Measurements from ENCODE around the gene TXNRD2. TPM values are rescaled to one million over a fixed set of nuclear protein-coding genes. Genes with fewer than 3 reads are reported as not detected.

TXNRD2 gene
- total and polyA plus RNA-seq, 10 of the 15 experiments (the other 5 are each of a cell fraction or from before 2014, with no cell fraction given) = 1.6 to 26.0 (median 13.9) TPM

DNA sequence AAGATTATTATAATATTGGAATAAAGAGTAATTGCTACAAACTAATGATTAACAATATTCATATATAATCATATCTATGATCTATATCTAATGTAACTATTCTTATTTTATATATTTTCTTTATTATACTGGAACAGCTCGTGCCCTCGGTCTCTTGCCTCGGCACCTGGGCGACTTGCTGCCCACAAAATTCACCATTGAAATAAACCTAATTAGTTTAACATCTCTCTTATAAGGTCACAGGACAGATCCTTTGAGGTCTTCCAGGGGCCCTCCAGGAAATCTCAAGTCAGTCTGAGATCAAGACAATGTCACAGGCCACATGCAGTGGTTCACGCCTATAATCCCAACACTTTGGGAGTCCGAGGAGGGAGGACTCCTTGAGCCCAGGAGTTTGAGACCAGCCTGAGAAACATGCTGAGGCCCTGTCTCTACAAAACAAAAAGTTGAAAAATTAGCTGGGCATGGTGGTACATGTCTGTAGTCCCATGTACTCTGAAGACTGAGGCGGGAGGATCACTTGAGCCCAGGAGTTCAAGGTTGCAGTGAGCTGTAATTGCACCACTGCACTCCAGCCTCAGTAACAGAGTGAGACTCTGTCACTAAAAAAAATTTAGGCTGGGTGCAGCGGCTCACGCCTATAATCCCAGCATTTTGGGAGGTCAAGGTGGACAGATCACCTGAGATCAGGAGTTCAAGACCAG is 6.6 kb upstream of the TXNRD2 start (continued):
- TF ChIP-seq, protein P1, sequence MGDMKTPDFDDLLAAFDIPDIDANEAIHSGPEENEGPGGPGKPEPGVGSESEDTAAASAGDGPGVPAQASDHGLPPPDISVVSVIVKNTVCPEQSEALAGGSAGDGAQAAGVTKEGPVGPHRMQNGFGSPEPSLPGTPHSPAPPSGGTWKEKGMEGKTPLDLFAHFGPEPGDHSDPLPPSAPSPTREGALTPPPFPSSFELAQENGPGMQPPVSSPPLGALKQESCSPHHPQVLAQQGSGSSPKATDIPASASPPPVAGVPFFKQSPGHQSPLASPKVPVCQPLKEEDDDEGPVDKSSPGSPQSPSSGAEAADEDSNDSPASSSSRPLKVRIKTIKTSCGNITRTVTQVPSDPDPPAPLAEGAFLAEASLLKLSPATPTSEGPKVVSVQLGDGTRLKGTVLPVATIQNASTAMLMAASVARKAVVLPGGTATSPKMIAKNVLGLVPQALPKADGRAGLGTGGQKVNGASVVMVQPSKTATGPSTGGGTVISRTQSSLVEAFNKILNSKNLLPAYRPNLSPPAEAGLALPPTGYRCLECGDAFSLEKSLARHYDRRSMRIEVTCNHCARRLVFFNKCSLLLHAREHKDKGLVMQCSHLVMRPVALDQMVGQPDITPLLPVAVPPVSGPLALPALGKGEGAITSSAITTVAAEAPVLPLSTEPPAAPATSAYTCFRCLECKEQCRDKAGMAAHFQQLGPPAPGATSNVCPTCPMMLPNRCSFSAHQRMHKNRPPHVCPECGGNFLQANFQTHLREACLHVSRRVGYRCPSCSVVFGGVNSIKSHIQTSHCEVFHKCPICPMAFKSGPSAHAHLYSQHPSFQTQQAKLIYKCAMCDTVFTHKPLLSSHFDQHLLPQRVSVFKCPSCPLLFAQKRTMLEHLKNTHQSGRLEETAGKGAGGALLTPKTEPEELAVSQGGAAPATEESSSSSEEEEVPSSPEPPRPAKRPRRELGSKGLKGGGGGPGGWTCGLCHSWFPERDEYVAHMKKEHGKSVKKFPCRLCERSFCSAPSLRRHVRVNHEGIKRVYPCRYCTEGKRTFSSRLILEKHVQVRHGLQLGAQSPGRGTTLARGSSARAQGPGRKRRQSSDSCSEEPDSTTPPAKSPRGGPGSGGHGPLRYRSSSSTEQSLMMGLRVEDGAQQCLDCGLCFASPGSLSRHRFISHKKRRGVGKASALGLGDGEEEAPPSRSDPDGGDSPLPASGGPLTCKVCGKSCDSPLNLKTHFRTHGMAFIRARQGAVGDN (IDR thresholded peaks at IDR 0.05) = no peak
- TF ChIP-seq CHD2 (IDR thresholded peaks at IDR 0.05; ENCODE audit: borderline replicate concordance, low read depth, low read length) (no peak), GATAD2B (conservative IDR thresholded peaks at IDR 0.05; ENCODE audit: low read depth) (no peak)

DNA sequence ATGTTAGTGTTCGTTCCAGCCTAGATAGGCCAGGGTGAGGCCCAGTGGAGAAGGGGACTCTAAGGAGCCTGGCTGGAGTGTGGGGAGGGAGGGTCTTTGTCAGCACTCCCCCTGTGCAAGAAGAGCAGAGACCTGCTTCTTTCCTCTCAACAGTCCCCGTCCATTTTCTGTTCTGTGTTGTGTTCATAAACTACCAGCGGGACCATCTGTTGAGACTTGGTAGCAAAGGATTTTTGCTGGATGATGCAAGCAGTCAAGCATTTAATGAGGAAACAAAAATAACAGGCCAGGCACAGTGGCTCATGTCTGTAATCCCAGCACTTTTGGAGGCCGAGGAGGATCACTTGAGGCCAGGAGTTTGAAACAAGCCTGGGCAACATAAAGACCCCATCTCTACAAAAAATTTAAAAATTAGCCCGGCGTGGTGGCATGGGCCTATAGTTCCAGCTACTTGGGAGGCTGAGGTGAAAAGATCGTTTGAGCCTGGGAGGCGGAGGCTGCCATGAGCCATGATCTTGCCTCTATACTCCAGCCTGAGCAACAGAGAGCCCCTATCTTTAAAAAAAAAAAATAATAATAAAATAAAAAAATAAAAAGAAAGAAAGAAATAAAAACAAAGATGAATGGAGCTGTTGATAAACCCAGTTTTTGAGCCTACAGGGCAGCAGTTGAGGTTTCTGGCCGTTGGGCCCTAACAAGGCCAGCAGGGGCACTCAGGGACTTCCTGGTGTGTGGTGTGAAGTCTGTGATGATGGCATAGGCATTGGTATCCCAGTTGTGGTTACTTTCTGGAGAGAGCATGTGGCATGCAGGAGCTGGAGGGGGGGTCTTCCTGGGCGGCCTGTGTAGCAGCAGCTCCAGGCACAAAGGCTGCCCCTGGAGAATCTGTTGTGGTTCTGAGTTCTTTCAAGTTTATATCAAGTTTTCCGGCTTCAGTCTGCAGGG is 1.7 kb upstream of the TXNRD2 start:
- H3K4me3 ChIP-seq = peak overlapping the region; percentile 94
- WGBS (ENCODE audit: insufficient coverage, insufficient replicate concordance, low lambda C conversion rate, missing lambda C conversion rate) = 47% methylated on average over 11 of the region's 11 CpGs
- no peaks in the 10 kb centered on the region for H4K20me1 ChIP-seq (ENCODE audit: control insufficient read depth, insufficient read depth)
- H3K79me2 ChIP-seq (ENCODE audit: control insufficient read depth, insufficient read depth, low read length) = peaks cover 39% of the 10 kb centered on the region
- FAIRE-seq (no peak), DNase-seq (ENCODE audit: low read depth, low spot score) (no peak), ATAC-seq (peak; percentile 37)
- ChIA-PET POLR2A (interaction anchor here (1.0 to 1.3 kb wide), 2 partner anchors 88 to 174 kb away, joined by 4 to 5 read pairs; partner anchors contain the start of gene TRMT2A), CTCF (interaction anchor here (0.5 to 2.0 kb wide), 6 partner anchors 13 to 213 kb away, joined by 3 to 6 read pairs (median 3); no protein-coding TSS in a partner anchor), SMC1A (ENCODE audit: uncharacterized antibody, unreplicated experiment) (interaction anchor here (1.6 kb wide), 1 partner anchor 10 kb away, joined by 3 read pairs; no protein-coding TSS in a partner anchor), RAD21 (ENCODE audit: unreplicated experiment) (interaction anchor here (1.2 to 2.2 kb wide), 4 partner anchors 26 to 213 kb away, joined by 3 to 7 read pairs (median 4); no protein-coding TSS in a partner anchor)
- peak overlapping the region; percentile 97 for H3K4me2 ChIP-seq (ENCODE audit: control insufficient read depth, insufficient read depth)
- no peaks in the 10 kb centered on the region; a peak in 1 of 4 replicates for H3K36me3 ChIP-seq (ENCODE audit: control insufficient read depth in 2 of 2, insufficient read depth in 2 of 2, low read length in 1 of 2)
- BruUV-seq (replicated peaks) = TSS peak; percentile 67
- H3K27me3 ChIP-seq (replicated peaks in 1 of 2; ENCODE audit: control insufficient read depth in 2 of 2, insufficient read depth in 2 of 2, low read length in 1 of 2) = no peaks in the 10 kb centered on the region
- H3K9me3 ChIP-seq (replicated peaks; ENCODE audit: control insufficient read depth, insufficient read depth, low read length) = no peaks in the 10 kb centered on the region
- H3K4me1 ChIP-seq (ENCODE audit: control insufficient read depth, insufficient read depth, low read length) = peaks cover 15% of the 10 kb centered on the region; the same call in 1 of the 2 replicates
- peak overlapping the region; percentile 100 for H3K9ac ChIP-seq (ENCODE audit: control insufficient read depth, insufficient read depth, low read length)
- in situ Hi-C loops (cut with MboI) = no loop called here
- peak overlapping the region; percentile 91 for H3K27ac ChIP-seq (ENCODE audit: control insufficient read depth, insufficient read depth)
- H2AFZ ChIP-seq (ENCODE audit: control insufficient read depth, low read depth, low read length) = no peak overlapping the region
- TF ChIP-seq RUNX3 (IDR thresholded peaks at IDR 0.05; ENCODE audit: low read length) (0 out of 2 replicates have a peak, but pooled peaks have one; percentile 32), MYC (IDR thresholded peaks at IDR 0.05; ENCODE audit: insufficient read depth, insufficient read length, insufficient replicate concordance, low read length, severe bottlenecking) (no peak)
- TF ChIP-seq, protein P2, sequence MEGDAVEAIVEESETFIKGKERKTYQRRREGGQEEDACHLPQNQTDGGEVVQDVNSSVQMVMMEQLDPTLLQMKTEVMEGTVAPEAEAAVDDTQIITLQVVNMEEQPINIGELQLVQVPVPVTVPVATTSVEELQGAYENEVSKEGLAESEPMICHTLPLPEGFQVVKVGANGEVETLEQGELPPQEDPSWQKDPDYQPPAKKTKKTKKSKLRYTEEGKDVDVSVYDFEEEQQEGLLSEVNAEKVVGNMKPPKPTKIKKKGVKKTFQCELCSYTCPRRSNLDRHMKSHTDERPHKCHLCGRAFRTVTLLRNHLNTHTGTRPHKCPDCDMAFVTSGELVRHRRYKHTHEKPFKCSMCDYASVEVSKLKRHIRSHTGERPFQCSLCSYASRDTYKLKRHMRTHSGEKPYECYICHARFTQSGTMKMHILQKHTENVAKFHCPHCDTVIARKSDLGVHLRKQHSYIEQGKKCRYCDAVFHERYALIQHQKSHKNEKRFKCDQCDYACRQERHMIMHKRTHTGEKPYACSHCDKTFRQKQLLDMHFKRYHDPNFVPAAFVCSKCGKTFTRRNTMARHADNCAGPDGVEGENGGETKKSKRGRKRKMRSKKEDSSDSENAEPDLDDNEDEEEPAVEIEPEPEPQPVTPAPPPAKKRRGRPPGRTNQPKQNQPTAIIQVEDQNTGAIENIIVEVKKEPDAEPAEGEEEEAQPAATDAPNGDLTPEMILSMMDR (IDR thresholded peaks at IDR 0.05 in 2 of 3, conservative IDR thresholded peaks at IDR 0.05 in 1 of 3; ENCODE audit: control insufficient read depth in 2 of 3, extremely low read depth in 1 of 3, insufficient read depth in 1 of 3, low read depth in 3 of 3, low read length in 3 of 3) = peak; percentile 10 to 29 (median 29); a peak in 3 of 6 replicates
- TF ChIP-seq, protein P3, sequence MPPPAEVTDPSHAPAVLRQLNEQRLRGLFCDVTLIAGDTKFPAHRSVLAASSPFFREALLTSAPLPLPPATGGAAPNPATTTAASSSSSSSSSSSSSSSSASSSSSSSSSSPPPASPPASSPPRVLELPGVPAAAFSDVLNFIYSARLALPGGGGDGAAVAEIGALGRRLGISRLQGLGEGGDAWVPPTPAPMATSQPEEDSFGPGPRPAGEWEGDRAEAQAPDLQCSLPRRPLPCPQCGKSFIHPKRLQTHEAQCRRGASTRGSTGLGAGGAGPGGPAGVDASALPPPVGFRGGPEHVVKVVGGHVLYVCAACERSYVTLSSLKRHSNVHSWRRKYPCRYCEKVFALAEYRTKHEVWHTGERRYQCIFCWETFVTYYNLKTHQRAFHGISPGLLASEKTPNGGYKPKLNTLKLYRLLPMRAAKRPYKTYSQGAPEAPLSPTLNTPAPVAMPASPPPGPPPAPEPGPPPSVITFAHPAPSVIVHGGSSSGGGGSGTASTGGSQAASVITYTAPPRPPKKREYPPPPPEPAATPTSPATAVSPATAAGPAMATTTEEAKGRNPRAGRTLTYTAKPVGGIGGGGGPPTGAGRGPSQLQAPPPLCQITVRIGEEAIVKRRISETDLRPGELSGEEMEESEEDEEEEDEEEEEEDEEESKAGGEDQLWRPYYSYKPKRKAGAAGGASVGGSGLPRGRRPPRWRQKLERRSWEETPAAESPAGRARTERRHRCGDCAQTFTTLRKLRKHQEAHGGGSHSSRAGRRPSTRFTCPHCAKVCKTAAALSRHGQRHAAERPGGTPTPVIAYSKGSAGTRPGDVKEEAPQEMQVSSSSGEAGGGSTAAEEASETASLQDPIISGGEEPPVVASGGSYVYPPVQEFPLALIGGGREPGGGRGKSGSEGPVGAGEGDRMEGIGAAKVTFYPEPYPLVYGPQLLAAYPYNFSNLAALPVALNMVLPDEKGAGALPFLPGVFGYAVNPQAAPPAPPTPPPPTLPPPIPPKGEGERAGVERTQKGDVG (CRISPR knock-in tag; IDR thresholded peaks at IDR 0.05) = 0 out of 2 replicates have a peak, but pooled peaks have one; percentile 47
- intact Hi-C loops (cut with micrococcal nuclease; ENCODE audit: unreplicated experiment) = loop anchor here (5.0 kb wide), 1 partner anchor 86 kb away; no protein-coding TSS in a partner anchor
